Suprapubic skin (tissue), 4 donors: ENCODE measurements around the gene ZBTB21. TPM values are rescaled to one million over a fixed set of nuclear protein-coding genes. Genes with fewer than 3 reads are reported as not detected.

Experiments used
- DNase-seq, 2 donors: peaks; one replicate each; pipeline ENCODE4 v3.0.0-alpha.2; 2019; ENCODE audit warnings: low spot score in 2 of 2
- H3K27ac ChIP-seq: fragments of 200-600 bp; sonication (generic); one replicate; pipeline ENCODE4 v1.5.1; 2019
- H3K27me3 ChIP-seq: fragments of 200-600 bp; sonication (generic); one replicate; pipeline ENCODE4 v1.5.1; 2019
- H3K36me3 ChIP-seq: fragments of 200-600 bp; sonication (generic); one replicate; pipeline ENCODE4 v1.5.1; 2019
- H3K4me1 ChIP-seq: fragments of 200-600 bp; sonication (generic); one replicate; pipeline ENCODE4 v1.5.1; 2019
- H3K4me3 ChIP-seq: fragments of 200-600 bp; sonication (generic); one replicate; pipeline ENCODE4 v1.5.1; 2019; ENCODE audit warnings: mild to moderate bottlenecking
- H3K9me3 ChIP-seq: fragments of 200-600 bp; sonication (generic); one replicate; pipeline ENCODE4 v1.5.1; 2019
- EP300 ChIP-seq: sonication (generic); formaldehyde crosslinking; IDR thresholded peaks from one replicate; pipeline ENCODE4 v1.6.1; 2017; ENCODE audit warnings: antibody characterized with exemption
- POLR2A ChIP-seq, 2 donors: fragments of 450-650 bp; IDR thresholded peaks; one replicate each; pipeline ENCODE4 v1.6.1; 2017; ENCODE audit warnings: antibody characterized with exemption in 2 of 2, mild to moderate bottlenecking in 2 of 2, moderate library complexity in 2 of 2
- POLR2AphosphoS5 ChIP-seq, 3 donors: sonication (generic); formaldehyde crosslinking; IDR thresholded peaks; one replicate each; pipeline ENCODE4 v1.6.1; 2017; ENCODE audit warnings: antibody characterized with exemption in 3 of 3
- WGBS: methylation state at CpG from one replicate; pipeline ENCODE4 v1.1.5; 2018; 5-methylcytosine and 5-hydroxymethylcytosine counted together
- total RNA-seq, 4 donors: library from RNA; depleted of rRNA; stranded (reverse); fragments of >200 nt; gene quantifications; one replicate each; pipeline ENCODE4 v1.1.0, GENCODE V29; 2016
- TF ChIP-seq, protein P1 (sequence below), 2 donors: fragments of 200-600 bp in 1 of 2; fragments of 450-650 bp in 1 of 2; sonication (generic) in 1 of 2; IDR thresholded peaks; one replicate each; pipeline ENCODE4 v1.5.1; 2016 to 2019; ENCODE audit warnings: antibody characterized with exemption in 2 of 2, mild to moderate bottlenecking in 1 of 2, moderate library complexity in 1 of 2

ZBTB21 gene
- total RNA-seq, 4 donors from 2014 or later = 24.5 to 39.1 (median 30.5) TPM

DNA sequence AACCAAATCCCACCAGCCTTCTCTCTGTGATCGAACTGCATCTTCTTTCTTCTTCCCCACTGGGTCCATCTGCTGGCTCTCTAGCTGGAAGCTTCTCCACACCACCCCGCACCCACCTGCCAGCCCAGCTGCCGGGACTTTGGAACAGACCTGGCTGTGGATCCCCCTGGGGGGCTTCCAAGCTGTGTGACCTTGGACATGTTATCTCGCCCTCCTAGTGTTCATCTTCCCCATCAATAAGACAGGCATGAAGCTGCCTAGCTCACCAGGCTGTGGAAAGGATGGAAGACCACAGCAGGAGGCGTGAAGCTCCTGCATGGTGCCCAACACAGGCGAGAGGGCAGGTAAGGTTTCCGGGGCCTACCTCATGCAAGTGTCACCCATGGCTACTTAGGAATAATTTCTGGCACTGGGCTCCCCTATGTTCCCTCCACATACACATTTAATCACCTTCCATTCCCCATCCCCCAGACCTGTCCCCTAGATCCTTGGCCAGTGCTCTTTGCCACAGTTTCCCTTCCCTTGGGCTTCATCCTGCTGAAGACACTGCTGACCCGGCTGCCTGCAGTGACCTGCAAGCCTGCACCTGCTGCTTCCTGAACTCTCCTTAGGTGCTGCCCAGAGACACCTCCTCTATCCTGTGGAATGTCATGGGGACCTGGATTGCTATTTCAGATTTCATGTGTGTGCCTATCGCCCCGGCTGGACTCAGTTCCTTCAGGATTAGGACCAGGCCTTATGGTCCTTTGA is 43.1 kb downstream of the ZBTB21 start:
- H3K9me3 ChIP-seq = no peaks in the 10 kb centered on the region
- 91% methylated on average over 10 of the region's 10 CpGs for WGBS
- no peak overlapping the region for H3K4me3 ChIP-seq
- peak; percentile 40 to 41 for DNase-seq
- H3K27me3 ChIP-seq = no peaks in the 10 kb centered on the region
- no peak overlapping the region for H3K27ac ChIP-seq
- no peaks in the 10 kb centered on the region for H3K36me3 ChIP-seq
- peaks cover 3% of the 10 kb centered on the region for H3K4me1 ChIP-seq
- TF ChIP-seq POLR2A (IDR thresholded peaks at IDR 0.05) (no peak), POLR2AphosphoS5 (IDR thresholded peaks at IDR 0.05) (no peak), EP300 (no peak)
- TF ChIP-seq, protein P1, sequence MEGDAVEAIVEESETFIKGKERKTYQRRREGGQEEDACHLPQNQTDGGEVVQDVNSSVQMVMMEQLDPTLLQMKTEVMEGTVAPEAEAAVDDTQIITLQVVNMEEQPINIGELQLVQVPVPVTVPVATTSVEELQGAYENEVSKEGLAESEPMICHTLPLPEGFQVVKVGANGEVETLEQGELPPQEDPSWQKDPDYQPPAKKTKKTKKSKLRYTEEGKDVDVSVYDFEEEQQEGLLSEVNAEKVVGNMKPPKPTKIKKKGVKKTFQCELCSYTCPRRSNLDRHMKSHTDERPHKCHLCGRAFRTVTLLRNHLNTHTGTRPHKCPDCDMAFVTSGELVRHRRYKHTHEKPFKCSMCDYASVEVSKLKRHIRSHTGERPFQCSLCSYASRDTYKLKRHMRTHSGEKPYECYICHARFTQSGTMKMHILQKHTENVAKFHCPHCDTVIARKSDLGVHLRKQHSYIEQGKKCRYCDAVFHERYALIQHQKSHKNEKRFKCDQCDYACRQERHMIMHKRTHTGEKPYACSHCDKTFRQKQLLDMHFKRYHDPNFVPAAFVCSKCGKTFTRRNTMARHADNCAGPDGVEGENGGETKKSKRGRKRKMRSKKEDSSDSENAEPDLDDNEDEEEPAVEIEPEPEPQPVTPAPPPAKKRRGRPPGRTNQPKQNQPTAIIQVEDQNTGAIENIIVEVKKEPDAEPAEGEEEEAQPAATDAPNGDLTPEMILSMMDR (IDR thresholded peaks at IDR 0.05) = no peak

DNA sequence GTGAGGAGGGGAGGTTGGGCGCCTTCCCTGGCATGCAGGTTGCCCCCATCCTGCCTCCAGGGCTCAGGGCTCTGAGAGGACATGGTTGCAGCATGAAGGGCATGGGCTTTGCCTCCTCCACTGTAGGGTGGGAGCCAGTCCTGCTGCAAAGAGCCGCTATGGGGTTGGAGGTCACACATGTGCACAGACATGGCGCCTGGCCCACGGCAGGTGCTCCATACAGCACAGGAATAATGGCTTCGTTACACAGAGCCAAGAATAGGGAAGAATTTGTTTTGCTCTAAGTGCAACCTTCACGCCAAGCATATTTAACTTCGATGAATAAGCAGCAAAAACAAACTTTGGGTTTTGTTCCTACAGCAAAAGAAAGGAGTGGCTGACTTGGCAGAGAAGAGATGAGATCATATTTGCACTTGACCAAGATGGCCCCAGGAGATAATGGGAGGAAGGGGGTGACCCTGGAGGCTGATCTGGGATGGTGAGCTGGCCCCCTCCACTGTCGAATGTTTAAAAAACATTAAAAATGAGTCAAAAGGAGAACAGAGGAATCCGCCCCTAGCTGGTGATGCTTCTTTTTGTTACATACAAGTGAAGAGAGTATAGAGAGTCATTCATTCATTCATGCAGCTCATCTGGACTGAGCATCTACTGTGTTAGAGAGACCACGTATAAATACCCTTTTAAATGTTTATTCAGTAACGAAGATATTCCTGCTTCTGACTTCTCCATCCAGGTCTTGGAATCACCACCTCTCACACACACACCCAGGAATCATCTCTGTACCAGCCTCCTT is 43.9 kb downstream of the ZBTB21 start:
- no peaks in the 10 kb centered on the region for H3K9me3 ChIP-seq
- H3K27me3 ChIP-seq = no peaks in the 10 kb centered on the region
- H3K4me1 ChIP-seq = no peaks in the 10 kb centered on the region
- H3K4me3 ChIP-seq = no peak overlapping the region
- no peak for TF ChIP-seq EP300
- TF ChIP-seq POLR2A (IDR thresholded peaks at IDR 0.05) = no peak
- no peak for TF ChIP-seq POLR2AphosphoS5 (IDR thresholded peaks at IDR 0.05)
- TF ChIP-seq, protein P1 (IDR thresholded peaks at IDR 0.05) = no peak
- no peak overlapping the region for H3K27ac ChIP-seq
- no peaks in the 10 kb centered on the region for H3K36me3 ChIP-seq
- DNase-seq = no peak
- 61% methylated on average over 11 of the region's 11 CpGs for WGBS

DNA sequence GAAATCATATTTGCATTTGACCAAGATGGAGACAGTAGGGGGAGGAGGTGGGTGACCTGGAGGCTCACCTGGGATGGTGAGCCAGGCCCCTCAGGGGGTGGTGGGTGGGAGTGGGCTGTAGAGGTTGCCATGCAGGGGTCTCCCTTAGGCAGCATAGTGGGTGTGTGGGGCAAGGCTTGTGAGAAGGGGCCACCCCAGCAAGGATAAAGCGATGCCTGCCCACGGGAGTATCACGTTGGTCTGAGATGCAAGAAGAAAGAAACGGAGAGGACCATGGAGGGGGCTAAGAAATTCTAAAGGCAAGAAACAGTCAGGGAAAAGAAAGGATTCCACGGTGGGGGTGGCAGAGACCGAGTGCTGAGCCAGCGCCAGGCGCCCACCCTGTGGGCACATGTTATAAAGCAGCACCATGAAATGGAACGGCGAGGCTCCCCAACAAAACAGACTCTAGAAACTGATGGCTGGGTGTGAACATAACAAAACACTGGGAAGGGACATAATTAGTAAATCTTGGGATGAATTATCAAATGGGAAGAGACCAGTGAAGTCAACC is 44.6 kb downstream of the ZBTB21 start:
- Histone ChIP-seq H3K27ac (no peak overlapping the region), H3K36me3 (no peaks in the 10 kb centered on the region), H3K4me1 (no peaks in the 10 kb centered on the region), H3K27me3 (no peaks in the 10 kb centered on the region), H3K9me3 (no peaks in the 10 kb centered on the region), H3K4me3 (no peak overlapping the region)
- DNase-seq = no peak
- TF ChIP-seq POLR2AphosphoS5 (IDR thresholded peaks at IDR 0.05) (no peak), EP300 (no peak), POLR2A (IDR thresholded peaks at IDR 0.05) (no peak)
- TF ChIP-seq, protein P1 (IDR thresholded peaks at IDR 0.05) = no peak
- WGBS = 89% methylated on average over 10 of the region's 10 CpGs

DNA sequence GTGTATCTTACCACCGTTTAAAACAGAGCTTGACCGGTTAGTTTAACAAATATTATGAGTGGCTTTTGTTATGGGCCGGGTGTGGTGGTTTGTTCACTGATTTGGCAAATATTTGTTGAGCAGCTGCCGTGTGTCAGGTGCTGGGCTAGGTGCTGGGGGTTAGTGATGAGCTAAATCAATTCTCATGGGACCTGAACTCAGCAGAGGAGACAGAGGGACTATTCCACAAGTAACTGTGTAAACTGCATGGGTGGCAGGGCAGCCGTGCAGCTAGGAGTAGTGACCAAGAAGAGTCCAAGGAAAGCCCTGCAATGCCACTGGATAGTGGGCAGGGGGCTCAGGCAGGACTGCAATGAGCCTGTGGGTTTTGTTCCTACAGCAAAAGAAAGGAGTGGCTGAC is 45.1 kb downstream of the ZBTB21 start:
- TF ChIP-seq POLR2AphosphoS5 (IDR thresholded peaks at IDR 0.05) (no peak), POLR2A (IDR thresholded peaks at IDR 0.05) (no peak), EP300 (no peak)
- TF ChIP-seq, protein P1 (IDR thresholded peaks at IDR 0.05) = no peak
- no peak for DNase-seq

DNA sequence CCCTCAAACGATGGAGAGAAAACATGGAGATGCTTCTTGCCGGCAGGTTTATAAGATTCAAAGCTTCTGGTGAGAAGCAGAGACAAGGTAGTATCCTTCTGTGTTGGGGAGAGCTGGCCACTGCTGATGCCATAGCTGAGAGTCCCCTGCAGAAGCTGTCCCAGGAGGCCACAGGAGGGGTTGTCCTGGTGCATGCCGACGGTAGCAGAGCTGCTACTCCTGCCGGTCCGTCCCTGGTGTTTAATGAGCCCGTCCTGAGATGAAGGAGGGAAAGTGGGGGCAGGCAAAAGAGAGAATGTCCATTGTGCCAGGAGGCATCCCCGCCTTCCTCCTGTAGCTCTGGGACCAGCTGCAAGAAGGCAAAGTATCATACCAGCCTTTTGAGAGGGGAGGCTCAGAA is 46.0 kb downstream of the ZBTB21 start:
- 89% methylated on average over 6 of the region's 8 CpGs for WGBS
- H3K27me3 ChIP-seq = no peaks in the 10 kb centered on the region
- H3K9me3 ChIP-seq = no peaks in the 10 kb centered on the region
- TF ChIP-seq POLR2A (IDR thresholded peaks at IDR 0.05) = no peak
- TF ChIP-seq EP300 = no peak
- TF ChIP-seq POLR2AphosphoS5 (IDR thresholded peaks at IDR 0.05) = no peak
- TF ChIP-seq, protein P1 (IDR thresholded peaks at IDR 0.05) = no peak
- H3K4me1 ChIP-seq = no peaks in the 10 kb centered on the region
- no peak for DNase-seq
- H3K27ac ChIP-seq = no peak overlapping the region
- no peaks in the 10 kb centered on the region for H3K36me3 ChIP-seq
- H3K4me3 ChIP-seq = no peak overlapping the region

More for the DNA sequence above, 45.1 kb downstream of the ZBTB21 start:
- 83% methylated on average over 5 of the region's 5 CpGs for WGBS
- no peaks in the 10 kb centered on the region for H3K4me1 ChIP-seq
- no peaks in the 10 kb centered on the region for H3K9me3 ChIP-seq
- H3K4me3 ChIP-seq = no peak overlapping the region
- H3K36me3 ChIP-seq = no peaks in the 10 kb centered on the region
- H3K27me3 ChIP-seq = no peaks in the 10 kb centered on the region
- no peak overlapping the region for H3K27ac ChIP-seq
